ENCODE data around the gene GLT6D1. TPM values are rescaled to one million over a fixed set of nuclear protein-coding genes. Genes with fewer than 3 reads are reported as not detected.

Gene GLT6D1
- total RNA-seq, 2 experiments from 2014 or later = not detected

DNA sequence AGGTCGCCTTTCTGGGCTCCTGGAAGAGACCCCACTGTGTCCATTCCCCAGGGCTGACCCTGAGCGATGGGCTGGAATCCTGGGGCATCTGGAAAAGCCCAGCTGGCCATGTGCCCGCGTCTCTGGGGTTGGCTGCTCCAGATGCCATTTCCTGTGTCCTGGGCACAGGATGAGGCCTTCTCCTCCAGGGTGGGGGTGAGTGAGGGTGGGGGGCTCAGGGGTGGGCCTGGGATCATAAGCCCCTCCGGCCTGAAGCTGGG is 47.1 kb downstream of the GLT6D1 start:
- Mint-ChIP-seq H3K9me3 (no peaks in the 10 kb centered on the region), H3K27ac (no peak overlapping the region), H3K4me1 (ENCODE audit: low read depth) (no peaks in the 10 kb centered on the region), H3K36me3 (ENCODE audit: low read depth) (no peaks in the 10 kb centered on the region), H3K4me3 (no peak overlapping the region), H3K27me3 (ENCODE audit: low read depth) (peaks cover 11% of the 10 kb centered on the region)
- intact Hi-C loops (cut with micrococcal nuclease) = no loop called here
- CTCF ChIA-PET = interaction anchor here (1.3 kb wide), 1 partner anchor 9 kb away, joined by 4 read pairs; no protein-coding TSS in a partner anchor
- no peak for DNase-seq

DNA sequence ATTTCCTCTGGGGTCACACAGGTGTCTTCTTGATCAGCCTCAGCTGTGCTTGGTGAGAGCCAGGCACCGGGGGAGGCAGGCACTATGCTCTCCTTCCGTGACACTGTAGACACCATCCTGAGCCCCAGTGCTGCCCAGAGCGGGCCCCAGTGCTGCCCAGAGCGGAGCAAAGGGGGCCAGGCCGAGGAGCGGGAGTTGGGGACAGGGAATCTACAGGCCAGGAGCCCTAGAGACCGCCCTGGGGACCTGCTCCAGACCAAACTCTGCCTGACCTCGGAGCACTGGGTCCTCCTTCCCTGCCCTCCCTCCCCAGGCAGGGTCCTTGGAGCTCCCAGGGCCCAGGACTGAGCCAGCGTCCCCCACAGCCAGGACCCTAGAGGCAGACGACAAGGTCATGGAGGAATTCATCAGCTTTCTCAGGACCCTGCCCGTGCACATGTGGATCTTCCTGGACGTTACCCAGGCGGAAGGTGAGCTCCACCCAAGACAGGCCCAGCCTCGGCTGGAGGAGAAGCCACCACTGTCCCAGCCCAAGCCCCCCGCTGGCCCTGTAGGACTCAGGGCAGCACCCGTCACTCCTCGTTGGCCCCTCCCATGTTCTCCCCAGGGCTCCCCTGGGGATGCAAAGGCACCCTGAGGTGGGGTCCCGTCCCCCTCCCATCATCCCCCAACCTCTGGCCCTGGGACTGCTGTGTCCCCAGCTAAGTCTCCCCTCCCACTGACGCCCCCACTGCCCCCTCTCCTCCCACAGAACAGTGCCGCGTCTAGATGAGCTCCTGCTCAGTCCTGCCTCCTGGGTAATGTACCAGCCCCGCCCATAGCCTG is 47.6 kb downstream of the GLT6D1 start:
- no peaks in the 10 kb centered on the region for H3K4me1 Mint-ChIP-seq (ENCODE audit: low read depth)
- no peak overlapping the region for H3K4me3 Mint-ChIP-seq
- H3K27me3 Mint-ChIP-seq (ENCODE audit: low read depth) = peaks cover 8% of the 10 kb centered on the region
- no peak for DNase-seq
- H3K27ac Mint-ChIP-seq = no peak overlapping the region
- H3K9me3 Mint-ChIP-seq = no peaks in the 10 kb centered on the region
- no peaks in the 10 kb centered on the region for H3K36me3 Mint-ChIP-seq (ENCODE audit: low read depth)
- CTCF ChIA-PET = interaction anchor here (1.3 kb wide), 1 partner anchor 10 kb away, joined by 4 read pairs; no protein-coding TSS in a partner anchor
- intact Hi-C loops (cut with micrococcal nuclease) = no loop called here

DNA sequence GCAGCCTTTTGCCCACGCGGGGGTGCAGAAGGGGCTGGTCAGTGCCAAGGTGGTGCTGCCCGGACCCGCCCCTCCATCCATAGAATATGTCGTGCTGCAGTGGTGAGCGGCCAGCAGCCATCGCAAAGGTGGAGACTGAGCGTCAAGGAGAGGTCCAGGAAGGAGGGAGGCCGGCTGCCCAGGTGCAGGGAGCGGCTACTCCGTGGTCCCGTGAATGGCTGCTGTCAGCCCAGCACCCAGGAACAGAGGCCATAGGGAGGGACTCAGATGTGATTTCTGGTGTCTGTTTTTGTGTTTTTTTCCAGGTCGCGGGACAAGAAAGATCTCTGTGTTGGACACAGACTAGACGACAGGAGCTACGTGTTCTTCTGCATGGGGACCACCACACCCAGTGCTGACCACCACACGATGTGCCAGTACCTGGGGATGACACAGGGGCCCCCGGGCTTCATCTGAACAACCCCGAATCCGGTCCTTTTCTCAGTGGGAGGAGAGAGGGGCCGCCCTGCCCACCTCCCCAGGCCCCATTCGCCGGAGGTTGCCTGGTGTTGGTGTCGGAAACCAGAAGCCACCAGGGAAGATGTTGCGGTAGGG is 48.8 kb downstream of the GLT6D1 start:
- CTCF ChIA-PET = no interaction called here
- no peak for DNase-seq
- Mint-ChIP-seq H3K4me3 (no peak overlapping the region), H3K27ac (no peak overlapping the region), H3K4me1 (ENCODE audit: low read depth) (no peaks in the 10 kb centered on the region), H3K27me3 (ENCODE audit: low read depth) (peaks cover 6% of the 10 kb centered on the region), H3K9me3 (no peaks in the 10 kb centered on the region), H3K36me3 (ENCODE audit: low read depth) (no peaks in the 10 kb centered on the region)
- intact Hi-C loops (cut with micrococcal nuclease) = no loop called here

DNA sequence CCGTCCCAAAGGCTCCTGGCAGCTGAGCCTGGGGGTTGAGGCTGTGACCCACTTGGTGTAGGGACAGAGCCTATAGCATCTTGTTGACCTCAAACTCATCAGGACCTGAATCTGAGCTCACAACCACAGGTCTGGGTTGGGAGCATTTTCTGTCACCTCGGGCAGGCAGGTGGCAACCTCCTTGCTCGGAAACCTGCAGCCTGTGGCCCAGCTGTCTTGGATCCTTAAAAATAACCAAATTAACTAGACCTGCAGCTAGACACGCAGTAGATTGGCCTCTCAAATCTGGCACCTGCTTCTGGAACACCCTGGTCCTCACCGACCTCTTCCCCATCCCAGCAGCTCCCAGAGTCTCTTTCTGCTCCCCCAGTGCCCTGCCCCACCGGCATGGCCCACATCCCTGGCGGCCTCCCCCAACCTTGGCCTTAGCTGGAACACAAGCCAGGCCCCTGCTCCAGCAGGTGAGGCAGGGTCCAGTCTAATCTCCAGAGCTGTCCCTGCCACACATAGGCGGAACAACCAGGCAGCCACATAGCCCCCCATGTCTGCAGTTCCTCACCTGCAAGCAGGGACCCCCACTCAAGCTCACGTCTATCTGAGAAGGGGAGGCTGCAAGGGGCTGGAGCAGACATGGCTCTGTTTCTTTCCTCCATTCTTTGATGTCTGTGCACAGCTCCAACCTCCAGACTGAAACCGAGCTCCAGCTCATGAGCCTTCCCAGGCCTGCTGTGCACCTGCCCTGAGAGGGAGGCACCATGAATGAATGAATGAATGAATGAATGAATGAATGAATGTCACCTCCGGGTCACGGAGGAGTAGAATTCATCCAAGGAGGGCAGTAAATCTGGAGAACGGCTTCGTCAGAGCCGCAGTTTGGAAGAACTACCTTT is 49.5 kb downstream of the GLT6D1 start:
- intact Hi-C loops (cut with micrococcal nuclease) = no loop called here
- no peaks in the 10 kb centered on the region for H3K9me3 Mint-ChIP-seq
- no peaks in the 10 kb centered on the region for H3K4me1 Mint-ChIP-seq (ENCODE audit: low read depth)
- no peaks in the 10 kb centered on the region for H3K36me3 Mint-ChIP-seq (ENCODE audit: low read depth)
- H3K27ac Mint-ChIP-seq = no peak overlapping the region
- CTCF ChIA-PET = interaction anchor here (1.3 kb wide), 1 partner anchor 11 kb away, joined by 4 read pairs; no protein-coding TSS in a partner anchor
- DNase-seq = no peak
- peaks cover 6% of the 10 kb centered on the region for H3K27me3 Mint-ChIP-seq (ENCODE audit: low read depth)
- no peak overlapping the region for H3K4me3 Mint-ChIP-seq

DNA sequence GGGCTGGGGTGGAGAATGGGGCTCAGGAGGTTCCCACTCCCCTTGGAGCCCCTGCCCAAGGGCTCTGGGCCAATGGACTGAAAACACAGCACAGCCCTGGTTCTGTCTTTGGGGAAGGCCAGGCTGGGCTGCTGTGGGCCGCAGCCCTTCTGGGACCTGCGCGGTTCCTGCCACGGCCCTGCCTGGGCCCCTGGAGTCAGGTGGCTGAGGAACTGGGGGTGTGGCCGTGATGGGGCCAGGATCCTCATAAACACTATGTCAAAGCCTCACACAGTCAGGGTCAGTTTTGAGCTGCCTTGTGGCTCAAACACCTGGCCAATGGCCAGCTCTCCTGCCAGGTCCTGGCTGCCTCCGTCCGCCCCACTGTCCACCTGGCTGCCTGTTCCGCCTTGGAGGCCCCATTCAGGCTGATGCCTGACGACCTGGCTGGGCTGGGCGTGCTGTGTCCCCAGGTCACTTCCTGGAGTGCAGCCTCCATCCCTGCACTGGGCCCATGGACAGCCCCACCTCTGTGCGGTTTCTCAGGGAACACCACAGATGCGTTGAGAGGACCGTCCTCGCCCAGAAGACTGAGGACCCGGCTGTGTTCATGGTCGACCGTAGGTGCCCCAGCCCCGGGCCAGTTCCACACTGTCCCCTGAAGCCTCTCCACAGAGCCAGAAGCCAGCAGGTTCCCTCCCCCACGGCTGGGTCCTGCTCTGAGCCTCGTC is 50.3 kb downstream of the GLT6D1 start:
- no peak for DNase-seq
- CTCF ChIA-PET = interaction anchor here (1.0 to 1.3 kb wide), 2 partner anchors 9 to 12 kb away, joined by 3 to 4 read pairs; no protein-coding TSS in a partner anchor
- Mint-ChIP-seq H3K27ac (no peak overlapping the region), H3K4me1 (ENCODE audit: low read depth) (no peaks in the 10 kb centered on the region), H3K36me3 (ENCODE audit: low read depth) (no peaks in the 10 kb centered on the region), H3K4me3 (no peak overlapping the region), H3K27me3 (ENCODE audit: low read depth) (peaks cover 6% of the 10 kb centered on the region), H3K9me3 (no peaks in the 10 kb centered on the region)
- intact Hi-C loops (cut with micrococcal nuclease) = no loop called here

DNA sequence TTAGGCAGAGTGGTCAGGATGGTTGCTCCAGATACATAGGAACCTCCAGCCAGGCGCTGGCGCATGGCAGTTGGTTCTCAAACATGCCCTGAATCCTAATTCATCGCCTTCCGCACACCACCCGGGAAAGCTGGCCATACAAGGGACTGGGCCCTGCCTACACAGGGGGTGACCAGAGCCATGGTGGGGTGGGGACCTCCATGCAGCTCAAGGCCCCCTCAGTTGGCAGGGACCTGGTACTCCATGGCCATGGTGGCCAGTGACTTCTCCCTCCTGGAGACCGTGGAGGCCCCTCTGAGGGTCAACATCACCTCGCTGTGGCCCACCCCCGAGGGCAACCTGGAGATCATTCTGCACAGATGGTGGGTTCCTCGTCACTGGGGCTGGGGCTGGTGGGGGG is 51.0 kb downstream of the GLT6D1 start:
- H3K27ac Mint-ChIP-seq = no peak overlapping the region
- H3K36me3 Mint-ChIP-seq (ENCODE audit: low read depth) = no peaks in the 10 kb centered on the region
- CTCF ChIA-PET = interaction anchor here (1.0 kb wide), 1 partner anchor 9 kb away, joined by 3 read pairs; no protein-coding TSS in a partner anchor

DNA sequence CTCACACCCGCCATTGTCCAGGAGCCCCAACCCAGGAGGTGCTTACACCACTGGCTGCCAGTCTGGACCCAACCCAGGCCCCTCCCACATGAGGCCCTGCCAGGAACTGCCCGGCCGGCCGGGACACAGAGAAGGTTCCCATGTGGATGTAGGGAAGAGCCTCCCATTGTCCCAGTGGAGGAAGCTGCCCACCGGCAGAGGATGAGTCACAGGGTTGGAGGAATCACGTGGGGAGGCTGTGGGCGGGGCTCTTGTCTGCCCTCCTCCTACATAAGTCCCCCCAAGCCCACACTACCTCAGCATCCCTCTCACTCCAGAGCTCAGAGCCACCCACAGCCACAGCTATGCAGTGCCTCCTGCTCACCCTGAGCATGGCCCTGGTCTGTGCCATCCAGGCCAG is 51.7 kb downstream of the GLT6D1 start:
- no peaks in the 10 kb centered on the region for H3K36me3 Mint-ChIP-seq (ENCODE audit: low read depth)
- H3K9me3 Mint-ChIP-seq = no peaks in the 10 kb centered on the region
- no peak overlapping the region for H3K4me3 Mint-ChIP-seq
- H3K27me3 Mint-ChIP-seq (ENCODE audit: low read depth) = peaks cover 8% of the 10 kb centered on the region
- CTCF ChIA-PET = no interaction called here
- no peak for DNase-seq
- H3K4me1 Mint-ChIP-seq (ENCODE audit: low read depth) = no peaks in the 10 kb centered on the region
- no peak overlapping the region for H3K27ac Mint-ChIP-seq
- intact Hi-C loops (cut with micrococcal nuclease) = no loop called here

More for the DNA sequence above, 51.0 kb downstream of the GLT6D1 start:
- intact Hi-C loops (cut with micrococcal nuclease) = no loop called here
- Mint-ChIP-seq H3K9me3 (no peaks in the 10 kb centered on the region), H3K4me3 (no peak overlapping the region), H3K4me1 (ENCODE audit: low read depth) (no peaks in the 10 kb centered on the region), H3K27me3 (ENCODE audit: low read depth) (peaks cover 7% of the 10 kb centered on the region)
- no peak for DNase-seq

DNA sequence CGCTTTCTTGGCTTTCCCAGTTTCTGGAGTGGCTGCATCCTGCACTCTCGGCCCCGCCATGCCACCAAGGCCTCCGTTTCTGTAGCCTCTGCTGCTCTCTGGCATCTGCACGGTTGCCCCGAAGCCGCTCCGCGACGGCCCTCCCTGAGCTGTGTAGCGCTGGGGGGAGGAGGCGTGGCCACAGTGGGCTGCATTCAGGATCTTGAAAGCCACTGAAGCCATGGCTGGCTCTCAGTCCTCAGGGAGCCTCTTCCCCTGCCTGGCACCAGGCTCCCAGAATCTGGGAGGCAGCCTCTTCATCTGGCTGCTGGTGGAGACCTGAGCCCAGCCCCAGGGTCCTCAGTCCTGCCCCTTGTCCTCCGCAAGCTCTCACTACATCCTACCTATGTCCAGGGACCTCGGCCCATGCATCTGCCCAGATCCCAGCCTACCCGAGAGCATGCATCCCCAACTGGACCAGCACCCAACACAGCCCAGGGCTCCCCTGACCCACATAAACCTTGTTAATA is 52.7 kb downstream of the GLT6D1 start:
- Mint-ChIP-seq H3K4me3 (no peak overlapping the region), H3K36me3 (ENCODE audit: low read depth) (no peaks in the 10 kb centered on the region), H3K9me3 (no peaks in the 10 kb centered on the region), H3K27me3 (ENCODE audit: low read depth) (peaks cover 8% of the 10 kb centered on the region), H3K27ac (no peak overlapping the region), H3K4me1 (ENCODE audit: low read depth) (no peaks in the 10 kb centered on the region)
- no peak for DNase-seq
- CTCF ChIA-PET = interaction anchor here (0.6 kb wide), 1 partner anchor 36 kb away, joined by 3 read pairs; no protein-coding TSS in a partner anchor
- intact Hi-C loops (cut with micrococcal nuclease) = no loop called here

DNA sequence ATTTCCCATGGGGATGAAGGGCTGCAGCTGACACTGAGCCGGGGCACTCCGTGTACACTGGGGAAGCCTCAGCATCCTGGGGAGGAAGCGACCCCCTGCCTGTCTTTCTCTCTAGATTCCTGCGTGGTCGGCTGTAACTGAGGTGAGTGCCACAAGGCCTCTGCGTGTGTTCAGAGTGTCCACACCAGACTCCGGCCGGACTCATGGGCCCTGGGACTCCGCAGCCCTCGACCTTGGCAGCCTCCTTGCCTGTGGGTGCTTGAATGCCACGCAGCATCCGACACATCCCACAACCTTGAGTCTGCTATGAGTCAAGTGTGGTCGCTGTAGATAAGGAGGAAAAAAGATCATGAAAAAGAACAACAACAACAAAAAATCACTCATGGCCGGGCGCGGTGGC is 54.4 kb downstream of the GLT6D1 start:
- CTCF ChIA-PET = no interaction called here
- H3K9me3 Mint-ChIP-seq = no peaks in the 10 kb centered on the region
- no peaks in the 10 kb centered on the region for H3K36me3 Mint-ChIP-seq (ENCODE audit: low read depth)
- intact Hi-C loops (cut with micrococcal nuclease) = no loop called here
- peaks cover 2% of the 10 kb centered on the region for H3K27me3 Mint-ChIP-seq (ENCODE audit: low read depth)
- no peak overlapping the region for H3K27ac Mint-ChIP-seq
- no peak overlapping the region for H3K4me3 Mint-ChIP-seq
- no peak for DNase-seq
- H3K4me1 Mint-ChIP-seq (ENCODE audit: low read depth) = no peaks in the 10 kb centered on the region

DNA sequence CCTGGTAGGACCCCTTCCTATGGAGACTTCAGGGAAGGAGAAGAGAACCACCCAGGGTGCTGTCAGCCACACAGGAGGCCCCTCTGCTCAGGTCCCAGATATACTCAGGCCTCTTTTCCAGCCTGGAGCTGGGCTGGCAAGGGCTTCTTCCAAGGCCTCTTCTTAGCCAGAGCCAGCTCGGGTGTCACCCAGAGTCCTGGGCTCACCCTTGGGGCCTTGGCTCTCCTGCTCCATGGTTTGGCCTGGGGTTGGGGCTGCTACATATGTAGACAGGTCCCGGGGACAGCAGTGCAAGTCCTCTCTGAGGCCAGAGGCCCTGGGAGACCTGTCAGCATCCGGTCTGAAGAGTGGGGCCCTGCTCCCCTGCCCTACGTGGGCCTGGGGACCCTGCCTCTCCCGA is 55.0 kb downstream of the GLT6D1 start:
- intact Hi-C loops (cut with micrococcal nuclease) = no loop called here
- no peak for DNase-seq
- H3K36me3 Mint-ChIP-seq (ENCODE audit: low read depth) = no peaks in the 10 kb centered on the region
- no peaks in the 10 kb centered on the region for H3K4me1 Mint-ChIP-seq (ENCODE audit: low read depth)
- H3K4me3 Mint-ChIP-seq = no peak overlapping the region
- H3K27me3 Mint-ChIP-seq (ENCODE audit: low read depth) = peaks cover 2% of the 10 kb centered on the region
- H3K9me3 Mint-ChIP-seq = no peaks in the 10 kb centered on the region
- CTCF ChIA-PET = no interaction called here
- H3K27ac Mint-ChIP-seq = no peak overlapping the region

DNA sequence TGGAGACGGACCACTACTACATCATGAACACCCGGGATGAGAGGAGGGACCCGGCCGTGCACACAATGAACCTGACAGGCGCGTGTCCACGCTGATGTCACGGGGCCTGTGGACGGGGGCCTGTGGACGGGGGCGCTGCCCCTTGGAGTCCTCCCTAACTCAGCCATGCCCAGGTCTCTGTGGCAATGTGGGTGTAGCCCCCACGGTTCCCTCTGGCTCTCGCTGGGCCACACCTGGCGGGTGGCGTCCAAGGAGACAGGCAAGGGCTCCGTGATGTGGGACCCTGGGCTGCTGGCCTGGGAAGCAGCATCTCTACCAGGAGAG is 55.7 kb downstream of the GLT6D1 start:
- H3K27me3 Mint-ChIP-seq (ENCODE audit: low read depth) = peaks cover 2% of the 10 kb centered on the region
- intact Hi-C loops (cut with micrococcal nuclease) = no loop called here
- DNase-seq = no peak
- no peak overlapping the region for H3K4me3 Mint-ChIP-seq
- H3K9me3 Mint-ChIP-seq = no peaks in the 10 kb centered on the region
- no peaks in the 10 kb centered on the region for H3K4me1 Mint-ChIP-seq (ENCODE audit: low read depth)
- CTCF ChIA-PET = no interaction called here
- no peaks in the 10 kb centered on the region for H3K36me3 Mint-ChIP-seq (ENCODE audit: low read depth)
- H3K27ac Mint-ChIP-seq = no peak overlapping the region

All from activated naive CD4-positive, alpha-beta T cell treated with anti-CD3 and anti-CD28 coated beads for 36 hours (primary cell).